Activated B cell treated with CpG ODN at 0.5 μM for 24 hours (primary cell): Measurements from ENCODE around the gene HHLA2. TPM values are rescaled to one million over a fixed set of nuclear protein-coding genes. Genes with fewer than 3 reads are reported as not detected.
A peak's percentile ranks its signal among the peaks of the same experiment; 100 is the strongest.

Experiments used
- ATAC-seq: fragments of 200-7000 bp; cut with Tn5 transposase; one replicate; pipeline ENCODE4 v1.10.0; 2021; ENCODE audit warnings: low read depth, mild to moderate bottlenecking, moderate library complexity
- CTCF ChIA-PET: fragments of 350-600 bp; sonication (Branson Sonifier 250); formaldehyde crosslinking; loops from one replicate; lab custom pipeline; 2021; ENCODE audit warnings: antibody characterized with exemption; lab: Charles Lee
- POLR2A ChIA-PET: fragments of 350-600 bp; sonication (Branson Sonifier 250); formaldehyde crosslinking; loops from one replicate; lab custom pipeline; 2021; ENCODE audit warnings: antibody characterized with exemption; lab: Charles Lee
- DNase-seq: peaks from one replicate; pipeline ENCODE4 v3.0.0; 2022
- H3K27ac Mint-ChIP-seq: one replicate; pipeline ENCODE4 v1.8.0; 2020; ENCODE audit warnings: mixed read lengths
- H3K27me3 Mint-ChIP-seq: one replicate; pipeline ENCODE4 v1.8.0; 2021; ENCODE audit warnings: mixed read lengths
- H3K36me3 Mint-ChIP-seq: one replicate; pipeline ENCODE4 v1.8.0; 2021; ENCODE audit warnings: low read depth, mixed read lengths
- H3K4me1 Mint-ChIP-seq: one replicate; pipeline ENCODE4 v1.8.0; 2021; ENCODE audit warnings: mixed read lengths
- H3K4me3 Mint-ChIP-seq: one replicate; pipeline ENCODE4 v1.8.0; 2020; ENCODE audit warnings: mild to moderate bottlenecking, mixed read lengths
- H3K9me3 Mint-ChIP-seq: one replicate; pipeline ENCODE4 v1.8.0; 2020; ENCODE audit warnings: mixed read lengths
- CTCF ChIP-seq: fragments of 200-600 bp; IDR thresholded peaks from one replicate; pipeline ENCODE4 v1.8.0; 2022; ENCODE audit warnings: antibody characterized with exemption, mild to moderate bottlenecking
- intact Hi-C: fragments of 100-400 bp; cut with micrococcal nuclease; formaldehyde crosslinking; loops from one replicate; pipeline ENCODE4 v1.15.1; 2024
- total RNA-seq: library from RNA; stranded (reverse); gene quantifications from 2 replicates; pipeline ENCODE4 v1.2.3, GENCODE V29; 2022

Gene HHLA2
- total RNA-seq, 1 donor from 2014 or later: 1.00 TPM

GRCh38 chr3:108341911-108342310, 45.6 kb downstream of the HHLA2 start:
- no peaks in the 10 kb centered on the region for H3K27me3 Mint-ChIP-seq
- ChIA-PET CTCF (interaction anchor here (1.2 kb wide), 1 partner anchor 60 kb away, joined by 3 read pairs; no protein-coding TSS in a partner anchor), POLR2A (interaction anchor here (0.7 kb wide), 1 partner anchor 9 kb away, joined by 5 read pairs; no protein-coding TSS in a partner anchor)
- peaks cover 41% of the 10 kb centered on the region for H3K4me1 Mint-ChIP-seq
- TF ChIP-seq CTCF: no peak
- no peaks in the 10 kb centered on the region for H3K9me3 Mint-ChIP-seq
- H3K27ac Mint-ChIP-seq: no peak overlapping the region
- ATAC-seq (no peak), DNase-seq (no peak)
- H3K4me3 Mint-ChIP-seq: no peak overlapping the region
- intact Hi-C loops: no loop called here
- H3K36me3 Mint-ChIP-seq: no peaks in the 10 kb centered on the region

- Mint-ChIP-seq H3K27me3 (no peaks in the 10 kb centered on the region), H3K27ac (no peak overlapping the region), H3K4me1 (peaks cover 44% of the 10 kb centered on the region), H3K4me3 (no peak overlapping the region), H3K36me3 (no peaks in the 10 kb centered on the region), H3K9me3 (no peaks in the 10 kb centered on the region)
- ATAC-seq (no peak), DNase-seq (no peak)
- intact Hi-C loops: no loop called here
- ChIA-PET POLR2A (no interaction called here), CTCF (interaction anchor here (1.2 kb wide), 1 partner anchor 59 kb away, joined by 3 read pairs; no protein-coding TSS in a partner anchor)
- TF ChIP-seq CTCF: no peak
Observed at GRCh38 chr3:108342837-108343486, 46.6 kb downstream of the HHLA2 start.

- H3K27me3 Mint-ChIP-seq: no peaks in the 10 kb centered on the region
- no peak overlapping the region for H3K27ac Mint-ChIP-seq
- H3K36me3 Mint-ChIP-seq: no peaks in the 10 kb centered on the region
- CTCF ChIA-PET: no interaction called here
- DNase-seq (no peak), ATAC-seq (no peak)
- no peak for TF ChIP-seq CTCF
- peaks cover 40% of the 10 kb centered on the region for H3K4me1 Mint-ChIP-seq
- intact Hi-C loops: no loop called here
- no peaks in the 10 kb centered on the region for H3K9me3 Mint-ChIP-seq
- POLR2A ChIA-PET: no interaction called here
- H3K4me3 Mint-ChIP-seq: no peak overlapping the region
Observed at GRCh38 chr3:108343491-108343890, 47.1 kb downstream of the HHLA2 start.

- H3K27me3 Mint-ChIP-seq: no peaks in the 10 kb centered on the region
- peak overlapping the region; percentile 25 for H3K27ac Mint-ChIP-seq
- ChIA-PET CTCF (interaction anchor here (0.9 kb wide), 1 partner anchor 42 kb away, joined by 3 read pairs; no protein-coding TSS in a partner anchor), POLR2A (no interaction called here)
- TF ChIP-seq CTCF: no peak
- H3K36me3 Mint-ChIP-seq: no peaks in the 10 kb centered on the region
- DNase-seq (no peak), ATAC-seq (peak; percentile 65)
- peaks cover 27% of the 10 kb centered on the region for H3K4me1 Mint-ChIP-seq
- intact Hi-C loops: no loop called here
- no peaks in the 10 kb centered on the region for H3K9me3 Mint-ChIP-seq
- peak overlapping the region; percentile 37 for H3K4me3 Mint-ChIP-seq
Observed at GRCh38 chr3:108345492-108346205, 49.3 kb downstream of the HHLA2 start.
